ENCODE results near the gene CMC1. TPM values are rescaled to one million over a fixed set of nuclear protein-coding genes. Genes with fewer than 3 reads are reported as not detected.

Gene CMC1
- total RNA-seq, 4 donors from 2014 or later, result 5.5 to 22.7 (median 17.3) TPM

DNA sequence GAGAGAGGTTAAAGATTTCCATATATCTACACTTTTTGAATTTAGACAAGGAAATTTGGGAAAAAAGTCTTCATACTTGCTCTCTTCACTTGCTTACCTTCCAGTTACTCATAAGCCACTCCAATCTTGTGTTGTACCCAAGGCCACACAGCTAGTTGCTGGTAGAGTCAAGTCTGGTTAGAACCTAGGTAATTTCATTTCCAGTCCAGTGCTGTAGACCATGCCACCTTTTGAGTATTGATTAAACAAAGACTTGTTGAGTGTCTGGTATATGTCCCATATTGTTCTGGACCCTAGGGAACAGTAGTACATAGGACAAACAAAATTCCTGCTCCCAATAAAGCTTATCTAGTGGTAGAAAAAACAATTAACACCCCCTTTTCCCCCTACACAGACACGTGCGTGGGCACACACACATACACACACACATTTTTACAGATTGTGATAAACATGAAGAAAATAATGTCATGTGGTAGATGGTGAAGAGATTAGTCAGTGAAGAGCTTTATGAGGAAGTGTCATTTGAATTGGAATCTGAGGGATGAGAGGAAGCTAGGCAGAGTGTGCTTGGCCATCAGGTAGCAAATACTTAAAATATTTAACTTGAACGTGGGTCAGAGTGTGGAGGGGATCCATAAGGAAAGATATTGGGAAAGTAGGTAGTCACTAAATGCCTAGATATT is 2.1 kb downstream of the CMC1 start:
- Histone ChIP-seq H3K36me3 (no peaks in the 10 kb centered on the region), H3K4me1 (peaks cover 0 to 40% (median 7%) of the 10 kb centered on the region in 4 donors), H3K9me3 (no peaks in the 10 kb centered on the region), H3K4me3 (no peak overlapping the region), H3K27ac (no peak overlapping the region), H3K27me3 (no peaks in the 10 kb centered on the region)
- TF ChIP-seq EP300 (IDR thresholded peaks at IDR 0.05) (no peak), POLR2A (IDR thresholded peaks at IDR 0.05) (no peak)
- TF ChIP-seq, protein P1, sequence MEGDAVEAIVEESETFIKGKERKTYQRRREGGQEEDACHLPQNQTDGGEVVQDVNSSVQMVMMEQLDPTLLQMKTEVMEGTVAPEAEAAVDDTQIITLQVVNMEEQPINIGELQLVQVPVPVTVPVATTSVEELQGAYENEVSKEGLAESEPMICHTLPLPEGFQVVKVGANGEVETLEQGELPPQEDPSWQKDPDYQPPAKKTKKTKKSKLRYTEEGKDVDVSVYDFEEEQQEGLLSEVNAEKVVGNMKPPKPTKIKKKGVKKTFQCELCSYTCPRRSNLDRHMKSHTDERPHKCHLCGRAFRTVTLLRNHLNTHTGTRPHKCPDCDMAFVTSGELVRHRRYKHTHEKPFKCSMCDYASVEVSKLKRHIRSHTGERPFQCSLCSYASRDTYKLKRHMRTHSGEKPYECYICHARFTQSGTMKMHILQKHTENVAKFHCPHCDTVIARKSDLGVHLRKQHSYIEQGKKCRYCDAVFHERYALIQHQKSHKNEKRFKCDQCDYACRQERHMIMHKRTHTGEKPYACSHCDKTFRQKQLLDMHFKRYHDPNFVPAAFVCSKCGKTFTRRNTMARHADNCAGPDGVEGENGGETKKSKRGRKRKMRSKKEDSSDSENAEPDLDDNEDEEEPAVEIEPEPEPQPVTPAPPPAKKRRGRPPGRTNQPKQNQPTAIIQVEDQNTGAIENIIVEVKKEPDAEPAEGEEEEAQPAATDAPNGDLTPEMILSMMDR (IDR thresholded peaks at IDR 0.05), result no peak
- no peak for DNase-seq (ENCODE audit: low spot score in 2 of 2)
- WGBS, 2 donors, result 67 to 70% methylated on average over 3 of the region's 3 CpGs

DNA sequence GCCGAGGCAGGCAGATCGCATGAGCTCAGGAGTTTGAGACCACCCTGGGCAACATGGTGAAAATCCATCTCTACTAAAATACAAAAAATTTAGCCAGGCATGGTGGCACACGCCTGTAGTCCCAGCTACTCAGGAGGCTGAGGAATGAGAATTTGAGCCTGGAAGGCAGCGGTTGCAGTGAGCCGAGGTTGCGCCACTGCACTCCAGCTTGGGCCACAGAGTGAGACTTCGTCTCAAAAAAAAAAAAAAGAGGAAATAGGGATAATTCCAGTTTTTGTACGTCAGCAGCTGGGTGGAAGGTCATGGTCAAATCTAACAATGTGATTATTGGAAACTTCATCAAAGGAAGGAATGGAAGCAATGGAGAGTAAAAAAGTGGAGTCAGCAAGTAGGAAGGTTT is 3.1 kb downstream of the CMC1 start:
- H3K4me3 ChIP-seq, result no peak overlapping the region
- DNase-seq (ENCODE audit: low spot score in 2 of 2), result no peak
- WGBS, 2 donors, result 78 to 81% methylated on average over 8 of the region's 8 CpGs
- H3K36me3 ChIP-seq, result no peaks in the 10 kb centered on the region
- TF ChIP-seq, protein P1 (IDR thresholded peaks at IDR 0.05), result no peak
- TF ChIP-seq POLR2A (IDR thresholded peaks at IDR 0.05) (no peak), EP300 (IDR thresholded peaks at IDR 0.05) (no peak)
- H3K27me3 ChIP-seq, result no peaks in the 10 kb centered on the region
- H3K9me3 ChIP-seq, result no peaks in the 10 kb centered on the region
- peaks cover 0 to 40% (median 7%) of the 10 kb centered on the region in 4 donors for H3K4me1 ChIP-seq
- H3K27ac ChIP-seq, result no peak overlapping the region

DNA sequence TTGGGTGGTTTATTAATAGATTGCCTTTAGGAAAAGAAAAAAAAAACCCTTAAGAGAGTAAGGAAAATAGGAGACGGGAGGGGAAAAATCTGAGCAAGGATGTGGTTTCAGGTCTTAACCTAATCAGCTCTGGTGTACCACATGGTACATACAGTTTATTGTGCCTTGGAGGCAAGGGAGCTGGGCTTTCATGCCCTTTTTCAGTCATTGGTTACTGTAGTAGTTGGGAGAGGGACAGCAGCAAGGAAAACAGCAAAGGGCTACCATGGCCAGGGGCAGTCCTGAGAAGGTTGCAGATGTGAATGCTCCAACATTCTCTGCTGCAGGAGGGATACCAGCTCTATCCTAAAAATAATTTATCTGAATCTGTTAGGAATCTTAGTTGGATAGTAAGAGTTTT is 5.9 kb downstream of the CMC1 start:
- DNase-seq (ENCODE audit: low spot score in 2 of 2), result no peak
- Histone ChIP-seq H3K4me3 (no peak overlapping the region), H3K9me3 (no peaks in the 10 kb centered on the region), H3K27me3 (no peaks in the 10 kb centered on the region), H3K4me1 (peaks cover 0 to 26% (median 2%) of the 10 kb centered on the region in 4 donors), H3K27ac (no peak overlapping the region), H3K36me3 (no peaks in the 10 kb centered on the region)
- 64 to 91% methylated on average over 1 of the region's 1 CpG for WGBS, 2 donors
- TF ChIP-seq EP300 (IDR thresholded peaks at IDR 0.05), result no peak
- TF ChIP-seq, protein P1 (IDR thresholded peaks at IDR 0.05), result no peak
- no peak for TF ChIP-seq POLR2A (IDR thresholded peaks at IDR 0.05)

DNA sequence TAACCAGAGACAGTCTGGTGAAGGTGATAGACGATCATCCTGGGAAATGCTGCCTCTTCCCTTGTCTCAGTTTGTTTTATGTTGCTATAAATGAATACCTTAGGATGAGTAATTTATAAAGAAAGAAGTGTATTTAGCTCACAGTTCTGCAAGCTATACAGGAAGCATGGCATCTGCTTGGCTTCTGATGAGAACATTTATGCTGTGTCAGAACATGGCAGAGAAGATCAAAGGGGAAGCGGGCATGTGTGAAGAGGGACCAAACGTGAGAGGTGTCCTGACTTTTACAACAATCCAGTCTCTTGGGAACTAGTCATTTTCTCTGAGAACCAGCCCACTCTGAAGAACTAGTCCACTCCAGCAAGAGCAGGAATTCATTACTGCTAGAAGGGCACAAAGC is 9.6 kb downstream of the CMC1 start:
- DNase-seq (ENCODE audit: low spot score in 2 of 2), result no peak
- no peak for TF ChIP-seq POLR2A (IDR thresholded peaks at IDR 0.05)
- TF ChIP-seq, protein P1 (IDR thresholded peaks at IDR 0.05), result no peak
- no peak for TF ChIP-seq EP300 (IDR thresholded peaks at IDR 0.05)
- H3K4me1 ChIP-seq, result no peaks in the 10 kb centered on the region
- H3K9me3 ChIP-seq, result no peaks in the 10 kb centered on the region
- WGBS, 2 donors, result 62 to 63% methylated on average over 3 of the region's 3 CpGs
- no peaks in the 10 kb centered on the region for H3K27me3 ChIP-seq
- no peaks in the 10 kb centered on the region for H3K36me3 ChIP-seq
- H3K27ac ChIP-seq, result no peak overlapping the region
- no peak overlapping the region for H3K4me3 ChIP-seq

DNA sequence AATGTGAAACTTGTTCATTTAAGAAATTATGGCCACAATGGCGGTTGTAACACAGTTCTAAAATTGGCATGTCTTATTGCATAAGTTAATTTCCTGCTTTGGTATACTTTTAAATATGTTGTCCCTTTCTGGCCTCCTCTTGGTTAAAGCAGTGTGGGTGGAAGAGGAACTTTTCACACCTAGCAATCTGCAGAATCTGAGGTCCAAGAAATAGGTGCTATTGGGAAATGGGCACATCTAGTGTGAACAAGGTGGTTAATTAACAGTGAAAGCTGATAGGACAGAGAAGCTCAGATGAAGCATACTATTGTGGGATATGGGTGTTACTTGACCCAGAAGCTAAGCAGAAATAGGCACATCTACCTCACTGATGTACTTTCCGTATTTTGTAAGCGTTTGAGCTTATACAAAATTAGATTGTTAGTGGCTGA is 10.6 kb downstream of the CMC1 start:
- H3K27ac ChIP-seq, result no peak overlapping the region
- DNase-seq (ENCODE audit: low spot score in 2 of 2), result no peak
- WGBS, 2 donors, result 86 to 87% methylated on average over 3 of the region's 3 CpGs

More for the DNA sequence above, 10.6 kb downstream of the CMC1 start:
- Histone ChIP-seq H3K9me3 (no peaks in the 10 kb centered on the region), H3K4me1 (no peaks in the 10 kb centered on the region), H3K36me3 (no peaks in the 10 kb centered on the region), H3K27me3 (no peaks in the 10 kb centered on the region), H3K4me3 (no peak overlapping the region)
- no peak for TF ChIP-seq EP300 (IDR thresholded peaks at IDR 0.05)
- TF ChIP-seq, protein P1 (IDR thresholded peaks at IDR 0.05), result no peak
- TF ChIP-seq POLR2A (IDR thresholded peaks at IDR 0.05), result no peak
